ENCODE data around the gene TTC33.
"Not testable (repeated sequence)": the region's sequence is repeated elsewhere in the genome, so short reads cannot be mapped to it uniquely, and the experiment has no call there.

Gene TTC33

GRCh38 chr5:40779561-40779960 lies 23.8 kb upstream of the TTC33 start:
- no peak for DNase-seq (ENCODE audit: low read depth in 2 of 2)

- no peak for DNase-seq (ENCODE audit: low read depth in 2 of 2)
Measured at GRCh38 chr5:40778133-40778532, 22.4 kb upstream of the TTC33 start.

DNA sequence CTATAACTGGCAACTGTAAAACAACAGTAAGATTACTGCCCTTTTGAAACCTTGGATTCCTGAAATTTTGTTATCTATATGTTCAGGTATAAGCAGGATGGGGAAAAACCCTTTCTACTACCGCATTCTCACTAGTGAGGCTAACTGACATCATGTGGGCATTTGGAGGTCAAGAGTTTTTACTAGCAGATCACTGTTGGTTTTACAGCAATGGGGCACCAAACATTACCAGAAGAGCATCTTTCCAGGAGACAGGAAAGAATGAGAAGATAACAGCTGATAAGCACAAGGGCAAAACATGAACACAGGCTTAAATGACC lies 20.9 kb upstream of the TTC33 start:
- DNase-seq (ENCODE audit: low read depth in 2 of 2), result no peak

DNA sequence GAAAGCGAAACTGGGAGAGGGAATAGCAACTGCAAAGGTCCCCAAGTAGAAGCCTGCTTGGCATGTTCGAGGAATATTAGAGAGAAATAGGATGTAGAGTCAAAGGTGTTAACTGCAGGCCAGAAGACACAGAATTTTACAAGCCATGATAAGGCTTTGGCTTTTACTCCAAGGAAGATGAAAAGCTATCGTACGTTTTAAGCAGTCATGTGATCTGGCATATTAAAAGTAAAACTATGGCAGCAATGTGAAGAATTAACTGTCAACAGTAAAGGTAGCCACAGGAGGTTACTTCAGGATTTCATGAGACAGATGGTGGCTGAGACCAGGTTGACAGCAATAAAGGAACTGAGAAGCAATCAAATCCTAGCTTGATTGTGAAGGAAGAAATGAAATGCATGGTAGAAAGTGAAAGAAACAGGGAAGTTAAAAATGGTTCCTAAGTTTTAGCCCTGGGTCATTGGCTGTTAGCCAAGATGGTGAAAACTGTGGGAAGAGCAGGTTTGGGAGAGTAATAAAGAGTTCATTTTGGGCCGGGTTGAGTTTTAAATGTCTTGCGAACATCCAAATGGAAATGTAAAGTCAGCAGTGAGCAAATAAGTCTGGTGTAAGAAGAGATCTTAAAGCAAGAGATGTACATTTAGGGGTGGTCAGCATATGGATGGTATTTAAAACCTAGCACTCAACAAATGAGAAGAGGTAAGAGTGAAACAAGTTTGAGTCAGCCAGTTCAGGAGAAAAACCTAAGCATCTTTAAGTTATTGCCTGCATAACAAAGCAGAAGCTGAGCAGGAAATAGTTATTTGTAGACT lies 20.3 kb upstream of the TTC33 start:
- DNase-seq (ENCODE audit: low read depth in 2 of 2), result no peak

DNA sequence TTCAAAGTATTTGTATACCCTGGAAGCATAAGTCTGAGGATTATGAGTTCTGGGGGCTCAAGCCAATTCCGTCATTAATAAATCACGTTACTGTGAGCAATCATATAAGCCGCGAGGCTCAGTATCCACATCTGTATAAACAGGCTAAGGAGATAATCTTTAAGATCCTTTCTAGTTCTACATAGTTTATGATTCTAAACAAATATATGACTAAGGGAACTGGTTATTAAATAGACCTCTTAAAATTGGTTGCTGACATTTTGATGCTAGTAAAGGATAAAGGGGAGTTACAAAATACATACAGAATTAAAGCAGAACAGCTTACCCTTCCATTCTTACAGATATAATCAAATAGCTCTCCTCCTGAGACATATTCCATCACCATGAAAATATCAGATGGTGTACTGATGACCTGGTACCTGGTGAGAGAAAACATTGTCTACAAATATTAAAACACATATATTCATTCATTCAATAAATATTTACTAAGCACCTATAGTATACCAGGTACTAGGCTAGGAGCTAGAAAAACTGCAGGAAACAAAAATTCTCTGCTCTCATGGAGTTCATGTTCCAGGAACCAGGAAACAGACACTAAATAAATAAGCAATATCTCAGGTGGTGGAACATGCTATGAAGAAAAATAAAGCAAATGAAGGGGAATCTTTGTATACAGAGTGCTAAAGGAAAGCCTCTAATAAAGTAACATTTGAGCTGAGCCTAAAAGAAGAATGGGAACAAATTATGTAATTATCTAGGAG lies 19.5 kb upstream of the TTC33 start:
- DNase-seq (ENCODE audit: low read depth in 2 of 2), result no peak

DNA sequence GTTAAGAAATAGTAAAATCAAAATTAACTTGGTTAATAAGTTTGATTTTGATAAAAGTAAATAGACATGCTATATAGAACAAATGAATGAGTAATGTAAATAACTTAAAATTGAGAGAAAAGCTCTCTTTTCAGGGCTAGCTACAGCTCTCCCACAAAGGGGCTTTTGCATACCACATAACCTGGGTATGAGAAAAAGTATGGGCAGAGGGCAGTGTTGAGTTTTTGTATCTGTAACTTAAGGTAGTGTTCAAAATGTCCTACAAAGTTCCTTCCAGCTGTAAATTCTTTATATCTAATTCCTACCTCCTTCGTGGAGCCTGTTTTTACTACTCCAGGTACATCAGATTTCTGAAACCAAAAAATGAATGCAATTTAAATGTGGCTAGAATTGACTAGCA lies 18.9 kb upstream of the TTC33 start:
- DNase-seq (ENCODE audit: low read depth in 2 of 2), result no peak

- DNase-seq (ENCODE audit: low read depth in 2 of 2), result no peak
Measured at GRCh38 chr5:40770764-40771163, 15.0 kb upstream of the TTC33 start.

DNA sequence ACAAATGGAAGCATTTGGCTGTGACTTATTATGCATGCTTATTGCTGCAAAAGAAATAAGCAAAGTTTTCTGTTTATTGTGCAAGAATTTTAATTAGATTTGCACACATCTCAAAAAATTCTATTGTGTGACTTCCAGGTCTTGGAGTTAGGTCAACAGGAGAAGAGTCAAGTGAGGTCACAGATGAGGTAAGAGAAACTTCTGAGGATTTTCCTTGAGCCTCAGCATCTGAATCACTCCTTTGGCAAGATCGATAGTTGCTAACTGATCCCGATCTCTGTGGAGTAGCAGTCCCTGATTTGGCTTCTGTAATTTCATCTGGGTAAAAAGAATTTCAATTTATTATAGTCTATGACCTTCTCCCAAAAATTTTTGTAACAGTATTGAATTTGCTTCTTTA lies 6.9 kb upstream of the TTC33 start:
- no peak for DNase-seq (ENCODE audit: low read depth in 2 of 2)

- DNase-seq (ENCODE audit: low read depth in 2 of 2), result no peak
Measured at GRCh38 chr5:40757400-40757799, 1.6 kb upstream of the TTC33 start.

- DNase-seq (ENCODE audit: low read depth in 2 of 2), result peak; percentile 46 to 53
Measured at GRCh38 chr5:40755093-40755406, 711 bp downstream of the TTC33 start.

- no peak for DNase-seq (ENCODE audit: low read depth in 2 of 2)
Measured at GRCh38 chr5:40754381-40755092, 1.2 kb downstream of the TTC33 start.

DNA sequence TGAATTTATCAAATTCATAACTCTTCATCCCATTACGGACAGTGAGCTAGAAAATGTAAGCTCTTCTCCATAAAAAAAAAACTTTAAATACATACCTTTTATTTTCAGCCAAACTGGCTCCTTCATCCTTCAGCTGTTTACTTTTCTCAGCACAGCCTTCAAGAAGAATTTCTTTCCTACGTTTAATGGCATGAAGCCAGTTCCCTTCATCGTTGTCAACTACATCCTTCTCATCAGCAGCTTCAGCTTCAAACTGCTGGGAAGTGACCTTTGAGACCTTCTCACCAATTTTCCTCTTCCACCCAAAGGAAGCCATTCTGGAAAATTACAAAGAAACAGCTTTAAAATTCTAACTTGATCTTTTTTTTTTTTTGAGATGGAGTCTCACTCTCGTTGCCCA lies 9.1 kb downstream of the TTC33 start:
- DNase-seq (ENCODE audit: low read depth in 2 of 2), result no peak

DNA sequence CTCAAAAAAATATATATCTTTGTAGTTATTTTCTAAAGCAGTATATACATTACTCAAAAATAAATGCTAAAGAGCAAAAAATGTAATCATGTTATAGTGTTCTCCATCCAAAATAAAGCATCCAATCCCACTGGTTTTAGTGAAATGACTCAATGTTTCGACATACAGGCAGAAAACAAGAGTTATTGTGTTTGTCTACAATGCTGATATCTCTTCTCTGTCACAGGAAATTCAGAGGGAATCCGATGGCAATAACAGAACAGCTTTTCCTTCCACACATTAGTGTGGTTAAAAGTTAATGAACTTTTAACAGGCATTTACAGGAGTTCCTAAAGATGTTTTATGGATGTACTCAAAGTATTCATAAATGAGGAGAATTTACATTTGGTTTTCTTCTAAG lies 12.0 kb downstream of the TTC33 start:
- no peak for DNase-seq (ENCODE audit: low read depth in 2 of 2)

GRCh38 chr5:40738502-40738901 lies 17.3 kb downstream of the TTC33 start:
- DNase-seq (ENCODE audit: low read depth in 2 of 2), result no peak

DNA sequence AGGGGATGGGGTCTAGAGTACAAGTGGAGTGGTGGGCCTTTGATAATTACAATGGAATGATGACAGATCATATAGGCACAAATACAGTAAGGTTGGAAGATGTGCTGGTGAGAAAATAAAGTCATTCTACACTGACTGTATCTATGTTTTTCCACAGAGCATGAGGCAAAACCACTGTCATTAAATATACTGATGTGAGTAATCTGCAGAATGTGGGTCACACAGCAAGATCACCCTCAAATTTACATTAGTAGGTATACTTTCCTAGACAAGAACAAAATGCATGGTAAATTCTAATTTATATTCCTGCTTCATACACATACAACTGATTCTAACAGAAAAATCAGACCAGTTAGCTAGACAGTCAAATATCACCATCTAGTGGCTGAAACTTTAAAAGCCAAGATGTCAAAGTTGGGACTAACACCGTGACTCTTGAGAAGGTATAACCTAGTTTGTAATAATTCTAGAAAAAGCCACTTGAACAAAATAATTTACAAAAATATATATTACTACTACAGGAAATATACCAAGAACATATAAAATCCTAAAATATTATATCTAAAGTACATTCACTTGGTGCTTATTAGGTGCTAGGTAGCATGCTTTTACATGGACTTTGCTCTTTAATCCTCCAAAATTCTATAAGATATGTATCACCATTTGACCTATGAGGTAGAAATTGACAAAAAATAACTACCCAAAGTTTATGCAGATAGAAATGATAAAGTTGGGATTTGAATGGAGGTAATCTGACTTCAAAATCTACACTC lies 19.5 kb downstream of the TTC33 start:
- no peak for DNase-seq (ENCODE audit: low read depth in 2 of 2)

DNA sequence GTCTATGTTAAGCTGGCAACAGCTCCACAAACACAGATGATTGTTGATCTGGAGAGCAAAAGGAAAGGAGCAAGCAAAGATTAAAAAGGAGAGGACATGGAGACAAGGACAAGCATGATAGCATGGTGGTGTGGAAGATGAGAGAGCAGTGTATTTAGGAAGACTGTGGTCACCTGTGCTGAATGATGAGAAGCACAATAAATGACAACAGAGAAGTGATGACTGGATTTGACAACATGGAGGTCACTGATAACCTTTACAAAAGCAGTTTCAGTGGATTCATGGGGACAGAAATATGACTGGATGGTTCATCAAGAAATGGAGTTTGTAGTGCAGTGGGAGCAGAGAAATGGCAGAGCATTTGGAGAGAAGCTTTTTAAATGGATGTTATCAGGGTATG lies 20.2 kb downstream of the TTC33 start:
- DNase-seq (ENCODE audit: low read depth in 2 of 2), result no peak

GRCh38 chr5:40734986-40735385 lies 20.8 kb downstream of the TTC33 start:
- DNase-seq (ENCODE audit: low read depth in 2 of 2), result no peak

- DNase-seq (ENCODE audit: low read depth in 2 of 2), result no peak
Measured at GRCh38 chr5:40733879-40734563, 21.7 kb downstream of the TTC33 start.

GRCh38 chr5:40733434-40733833 lies 22.3 kb downstream of the TTC33 start:
- no peak for DNase-seq (ENCODE audit: low read depth in 2 of 2)

- DNase-seq (ENCODE audit: low read depth in 2 of 2), result not testable (repeated sequence)
Measured at GRCh38 chr5:40722497-40722911, 33.3 kb downstream of the TTC33 start.

DNA sequence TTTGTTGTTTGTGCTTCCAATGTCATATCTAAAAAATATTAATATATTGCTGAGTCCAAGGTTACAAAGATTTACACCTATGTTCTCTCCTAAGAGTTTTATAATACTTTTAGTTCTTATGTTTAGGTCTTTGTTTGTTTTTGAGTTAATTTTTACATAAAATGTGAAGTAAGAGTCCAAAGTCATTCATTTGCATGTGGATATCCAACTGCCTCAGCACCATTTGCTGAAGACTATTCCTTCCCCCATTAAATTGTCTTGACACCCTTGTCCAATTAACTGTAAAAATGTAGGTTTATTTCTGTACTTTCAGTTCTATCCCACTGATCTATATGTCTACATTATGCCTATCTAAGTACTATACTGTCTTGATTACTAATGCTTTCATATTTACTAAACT lies 35.7 kb downstream of the TTC33 start:
- DNase-seq (ENCODE audit: low read depth in 2 of 2), result no peak

DNA sequence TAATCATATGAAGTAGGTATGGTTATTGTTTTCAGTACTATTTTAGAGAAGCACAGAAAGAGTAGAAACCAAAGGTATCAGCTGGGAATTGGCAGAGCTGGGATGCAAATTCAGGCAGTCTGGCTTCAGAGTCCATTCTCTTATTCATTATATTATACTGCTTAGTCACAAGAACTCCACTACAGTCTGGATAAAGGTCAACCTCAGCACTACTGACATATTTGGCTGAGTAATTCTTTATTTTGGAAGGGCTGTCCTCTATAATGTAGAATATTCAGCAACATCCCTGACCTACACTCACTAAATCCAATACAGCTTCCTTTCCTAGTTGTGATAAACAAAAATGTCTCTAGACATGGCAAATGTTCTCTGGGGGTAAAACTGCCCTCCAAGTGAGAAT lies 38.5 kb downstream of the TTC33 start:
- no peak for DNase-seq (ENCODE audit: low read depth in 2 of 2)
